Loucy (cell line): Measurements from ENCODE around the gene DPF3.

Source experiments
- CTCF ChIP-seq: fragments of 200-600 bp; sonication (generic); conservative IDR thresholded peaks from 2 replicates; pipeline ENCODE4 v1.5.1; 2014; ENCODE audit warnings: mild to moderate bottlenecking, antibody characterized with exemption, low read length
- EZH2phosphoT487 ChIP-seq: fragments of 200-600 bp; IDR thresholded peaks from 2 replicates; pipeline ENCODE4 v1.6.1; 2018; ENCODE audit warnings: antibody characterized with exemption, mild to moderate bottlenecking, moderate library complexity, borderline replicate concordance

GRCh38 chr14:72617391-72618031, 276.4 kb downstream of the DPF3 start:
- no peak for TF ChIP-seq CTCF
- TF ChIP-seq EZH2phosphoT487 = no peak
